ENCODE measurements around the gene SPATA31E1.
"Not testable (repeated sequence)": the region's sequence is repeated elsewhere in the genome, so short reads cannot be mapped to it uniquely, and the experiment has no call there.

- TF ChIP-seq EZH2 (IDR thresholded peaks at IDR 0.05; ENCODE audit: borderline replicate concordance, low read length), result not testable (repeated sequence)
- TF ChIP-seq, protein P1, sequence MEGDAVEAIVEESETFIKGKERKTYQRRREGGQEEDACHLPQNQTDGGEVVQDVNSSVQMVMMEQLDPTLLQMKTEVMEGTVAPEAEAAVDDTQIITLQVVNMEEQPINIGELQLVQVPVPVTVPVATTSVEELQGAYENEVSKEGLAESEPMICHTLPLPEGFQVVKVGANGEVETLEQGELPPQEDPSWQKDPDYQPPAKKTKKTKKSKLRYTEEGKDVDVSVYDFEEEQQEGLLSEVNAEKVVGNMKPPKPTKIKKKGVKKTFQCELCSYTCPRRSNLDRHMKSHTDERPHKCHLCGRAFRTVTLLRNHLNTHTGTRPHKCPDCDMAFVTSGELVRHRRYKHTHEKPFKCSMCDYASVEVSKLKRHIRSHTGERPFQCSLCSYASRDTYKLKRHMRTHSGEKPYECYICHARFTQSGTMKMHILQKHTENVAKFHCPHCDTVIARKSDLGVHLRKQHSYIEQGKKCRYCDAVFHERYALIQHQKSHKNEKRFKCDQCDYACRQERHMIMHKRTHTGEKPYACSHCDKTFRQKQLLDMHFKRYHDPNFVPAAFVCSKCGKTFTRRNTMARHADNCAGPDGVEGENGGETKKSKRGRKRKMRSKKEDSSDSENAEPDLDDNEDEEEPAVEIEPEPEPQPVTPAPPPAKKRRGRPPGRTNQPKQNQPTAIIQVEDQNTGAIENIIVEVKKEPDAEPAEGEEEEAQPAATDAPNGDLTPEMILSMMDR (conservative IDR thresholded peaks at IDR 0.05 in 1 of 2, IDR thresholded peaks at IDR 0.05 in 1 of 2; ENCODE audit: extremely low read depth in 1 of 2, insufficient read depth in 1 of 2, low read depth in 1 of 2, low read length in 2 of 2), result not testable (repeated sequence)
These were observed 46.5 kb downstream of the SPATA31E1 start for GRCh38 chr9:87929152-87929551.

Measured in mammary epithelial cell (primary cell).